GM18517 (cell line): ENCODE results near the gene CALML3.

Experiments
- ATAC-seq: cut with Tn5 transposase; IDR thresholded peaks from one replicate; pipeline ENCODE4 v1.9.1; 2021; ENCODE audit warnings: mild to moderate bottlenecking, moderate library complexity; ENCODE audit not compliant: unreplicated experiment

CALML3 gene

GRCh38 chr10:5506246-5506645 lies 18.5 kb upstream of the CALML3 start:
- ATAC-seq = no peak

- ATAC-seq = no peak
These were observed 17.8 kb upstream of the CALML3 start for GRCh38 chr10:5506751-5507648.

- no peak for ATAC-seq
These were observed 17.1 kb upstream of the CALML3 start for GRCh38 chr10:5507649-5508131.

- no peak for ATAC-seq
These were observed 16.6 kb upstream of the CALML3 start for GRCh38 chr10:5508161-5508604.

GRCh38 chr10:5508786-5509185 lies 16.0 kb upstream of the CALML3 start:
- ATAC-seq = no peak

- ATAC-seq = no peak
These were observed 15.5 kb upstream of the CALML3 start for GRCh38 chr10:5509236-5509635.

- ATAC-seq = no peak
These were observed 15.1 kb upstream of the CALML3 start for GRCh38 chr10:5509691-5510090.

- ATAC-seq = no peak
These were observed 14.3 kb upstream of the CALML3 start for GRCh38 chr10:5510281-5511072.

- ATAC-seq = no peak
These were observed 13.4 kb upstream of the CALML3 start for GRCh38 chr10:5511231-5511884.

- ATAC-seq = no peak
These were observed 12.9 kb upstream of the CALML3 start for GRCh38 chr10:5511885-5512280.

GRCh38 chr10:5512331-5512730 lies 12.4 kb upstream of the CALML3 start:
- no peak for ATAC-seq

GRCh38 chr10:5512881-5513612 lies 11.7 kb upstream of the CALML3 start:
- no peak for ATAC-seq

GRCh38 chr10:5514226-5514850 lies 10.4 kb upstream of the CALML3 start:
- no peak for ATAC-seq

GRCh38 chr10:5515948-5516761 lies 8.6 kb upstream of the CALML3 start:
- no peak for ATAC-seq

GRCh38 chr10:5517546-5517945 lies 7.2 kb upstream of the CALML3 start:
- ATAC-seq = no peak

- ATAC-seq = no peak
These were observed 6.6 kb upstream of the CALML3 start for GRCh38 chr10:5518143-5518542.

- ATAC-seq = no peak
These were observed 5.7 kb upstream of the CALML3 start for GRCh38 chr10:5519054-5519453.

- ATAC-seq = no peak
These were observed 1.7 kb upstream of the CALML3 start for GRCh38 chr10:5522913-5523560.
